Diencephalon (tissue), 1 donor: ENCODE measurements around the gene CRYBG3. TPM values are rescaled to one million over a fixed set of nuclear protein-coding genes. Genes with fewer than 3 reads are reported as not detected.

Source experiments
- total RNA-seq: library from RNA; depleted of rRNA; stranded (reverse); fragments of >200 nt; gene quantifications from one replicate; pipeline ENCODE4 v1.2.3, GENCODE V29; 2014

CRYBG3 gene
- 9.2 TPM for total RNA-seq

GRCh38 chr3:97821774-97822358, at the start of gene CRYBG3:
CRYBG3 (plus strand) TSS chr3:97822011; CDS start chr3:97822207, 196 bp downstream.

GRCh38 chr3:97971679-97972567, 150.1 kb downstream of the CRYBG3 start, which contains the start of gene RIOX2:
RIOX2 (minus strand) TSS chr3:97972431; CDS start chr3:97967593, 4,838 bp downstream.

Other genes starting within 250 kb of the CRYBG3 start
- gene ARL6, start 57.3 kb upstream of the CRYBG3 start, total RNA-seq = 57.2 TPM
- 27.7 TPM for gene RIOX2, start 150.4 kb downstream of the CRYBG3 start, total RNA-seq
- not detected for gene GABRR3, start 213.3 kb downstream of the CRYBG3 start, total RNA-seq